Measurements from ENCODE around the gene SRSF3.
"Not testable (repeated sequence)": the region's sequence is repeated elsewhere in the genome, so short reads cannot be mapped to it uniquely, and the experiment has no call there.

Gene SRSF3

GRCh38 chr6:36603222-36604089 is 9.3 kb downstream of the SRSF3 start:
- in situ Hi-C loops (cut with HindIII; ENCODE audit: low sequenced_read_pairs): no loop called here

GRCh38 chr6:36604090-36605060 is 10.2 kb downstream of the SRSF3 start:
- in situ Hi-C loops (cut with HindIII; ENCODE audit: low sequenced_read_pairs): no loop called here

- in situ Hi-C loops (cut with HindIII; ENCODE audit: low sequenced_read_pairs): no loop called here
Observed at GRCh38 chr6:36605143-36605542, 11.0 kb downstream of the SRSF3 start.

GRCh38 chr6:36605560-36606391 is 11.6 kb downstream of the SRSF3 start:
- in situ Hi-C loops (cut with HindIII; ENCODE audit: low sequenced_read_pairs): no loop called here

GRCh38 chr6:36607305-36607682 is 13.1 kb downstream of the SRSF3 start:
- in situ Hi-C loops (cut with HindIII; ENCODE audit: low sequenced_read_pairs): not testable (repeated sequence)

GRCh38 chr6:36607683-36608386 is 13.7 kb downstream of the SRSF3 start:
- in situ Hi-C loops (cut with HindIII; ENCODE audit: low sequenced_read_pairs): no loop called here

GRCh38 chr6:36608788-36609563 is 14.8 kb downstream of the SRSF3 start:
- in situ Hi-C loops (cut with HindIII; ENCODE audit: low sequenced_read_pairs): no loop called here

- in situ Hi-C loops (cut with HindIII; ENCODE audit: low sequenced_read_pairs): no loop called here
Observed at GRCh38 chr6:36609582-36609981, 15.4 kb downstream of the SRSF3 start.

- in situ Hi-C loops (cut with HindIII; ENCODE audit: low sequenced_read_pairs): no loop called here
Observed at GRCh38 chr6:36610041-36610955, 16.1 kb downstream of the SRSF3 start.

- in situ Hi-C loops (cut with HindIII; ENCODE audit: low sequenced_read_pairs): no loop called here
Observed at GRCh38 chr6:36610956-36611336, 16.8 kb downstream of the SRSF3 start.

GRCh38 chr6:36611679-36612078 is 17.5 kb downstream of the SRSF3 start:
- in situ Hi-C loops (cut with HindIII; ENCODE audit: low sequenced_read_pairs): not testable (repeated sequence)

- in situ Hi-C loops (cut with HindIII; ENCODE audit: low sequenced_read_pairs): no loop called here
Observed at GRCh38 chr6:36612101-36612625, 18.0 kb downstream of the SRSF3 start.

GRCh38 chr6:36613200-36613995 is 19.2 kb downstream of the SRSF3 start:
- in situ Hi-C loops (cut with HindIII; ENCODE audit: low sequenced_read_pairs): no loop called here

- in situ Hi-C loops (cut with HindIII; ENCODE audit: low sequenced_read_pairs): no loop called here
Observed at GRCh38 chr6:36615018-36615761, 21.0 kb downstream of the SRSF3 start.

- in situ Hi-C loops (cut with HindIII; ENCODE audit: low sequenced_read_pairs): no loop called here
Observed at GRCh38 chr6:36616893-36617521, 22.8 kb downstream of the SRSF3 start.

Data from endothelial cell of hepatic sinusoid (primary cell).